ENCODE results near the gene RBM12.
"Not testable (repeated sequence)": the region's sequence is repeated elsewhere in the genome, so short reads cannot be mapped to it uniquely, and the experiment has no call there.

The RBM12 gene, protein sequence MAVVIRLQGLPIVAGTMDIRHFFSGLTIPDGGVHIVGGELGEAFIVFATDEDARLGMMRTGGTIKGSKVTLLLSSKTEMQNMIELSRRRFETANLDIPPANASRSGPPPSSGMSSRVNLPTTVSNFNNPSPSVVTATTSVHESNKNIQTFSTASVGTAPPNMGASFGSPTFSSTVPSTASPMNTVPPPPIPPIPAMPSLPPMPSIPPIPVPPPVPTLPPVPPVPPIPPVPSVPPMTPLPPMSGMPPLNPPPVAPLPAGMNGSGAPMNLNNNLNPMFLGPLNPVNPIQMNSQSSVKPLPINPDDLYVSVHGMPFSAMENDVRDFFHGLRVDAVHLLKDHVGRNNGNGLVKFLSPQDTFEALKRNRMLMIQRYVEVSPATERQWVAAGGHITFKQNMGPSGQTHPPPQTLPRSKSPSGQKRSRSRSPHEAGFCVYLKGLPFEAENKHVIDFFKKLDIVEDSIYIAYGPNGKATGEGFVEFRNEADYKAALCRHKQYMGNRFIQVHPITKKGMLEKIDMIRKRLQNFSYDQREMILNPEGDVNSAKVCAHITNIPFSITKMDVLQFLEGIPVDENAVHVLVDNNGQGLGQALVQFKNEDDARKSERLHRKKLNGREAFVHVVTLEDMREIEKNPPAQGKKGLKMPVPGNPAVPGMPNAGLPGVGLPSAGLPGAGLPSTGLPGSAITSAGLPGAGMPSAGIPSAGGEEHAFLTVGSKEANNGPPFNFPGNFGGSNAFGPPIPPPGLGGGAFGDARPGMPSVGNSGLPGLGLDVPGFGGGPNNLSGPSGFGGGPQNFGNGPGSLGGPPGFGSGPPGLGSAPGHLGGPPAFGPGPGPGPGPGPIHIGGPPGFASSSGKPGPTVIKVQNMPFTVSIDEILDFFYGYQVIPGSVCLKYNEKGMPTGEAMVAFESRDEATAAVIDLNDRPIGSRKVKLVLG

DNA sequence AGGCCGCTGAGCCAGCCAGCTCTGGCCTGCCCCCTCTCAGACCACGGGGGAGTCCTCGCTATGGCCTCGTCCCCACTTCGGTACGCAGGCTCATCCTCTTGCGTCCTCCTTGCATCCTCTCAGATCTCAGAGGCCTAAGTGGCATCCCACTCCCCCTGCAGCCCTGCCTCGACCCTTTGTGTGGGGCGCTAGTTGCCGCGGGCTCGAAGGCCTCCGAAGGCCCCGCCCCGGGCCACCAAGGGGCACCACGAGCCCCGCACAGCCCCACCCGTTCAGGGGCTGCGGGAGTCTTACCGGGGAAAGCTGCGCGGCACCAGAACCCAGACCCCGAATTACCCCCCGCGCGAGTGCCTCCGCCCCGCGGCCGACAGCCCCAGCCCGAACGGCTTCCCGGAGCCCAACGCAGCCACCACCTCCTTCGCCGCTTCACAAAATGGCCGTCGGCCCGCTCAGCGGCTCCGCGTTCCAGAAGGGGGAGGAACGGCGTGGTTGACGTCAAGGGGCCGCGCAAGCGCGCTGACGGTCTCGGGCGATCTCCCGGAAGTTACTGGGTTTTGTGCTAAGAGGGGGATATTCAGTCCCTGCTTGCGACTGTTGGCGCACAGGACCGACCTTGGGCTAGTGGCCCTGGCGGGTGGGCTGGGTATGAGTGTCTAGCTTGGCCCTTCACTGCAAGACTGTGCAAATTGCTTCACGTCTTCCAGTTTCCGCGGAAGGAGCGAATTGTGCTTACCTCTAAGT lies at the start of gene RBM12, which contains the start of gene CPNE1:
Gene RBM12 (minus strand): TSS at position 435 of the 741 bp plus-strand sequence. CDS start 9,578 bp downstream, outside the sequence.
Gene CPNE1 (minus strand): TSS at position 435 of the 741 bp plus-strand sequence. CDS start 31,977 bp downstream, outside the sequence.
- DNase-seq: peak; percentile 15 to 71

DNA sequence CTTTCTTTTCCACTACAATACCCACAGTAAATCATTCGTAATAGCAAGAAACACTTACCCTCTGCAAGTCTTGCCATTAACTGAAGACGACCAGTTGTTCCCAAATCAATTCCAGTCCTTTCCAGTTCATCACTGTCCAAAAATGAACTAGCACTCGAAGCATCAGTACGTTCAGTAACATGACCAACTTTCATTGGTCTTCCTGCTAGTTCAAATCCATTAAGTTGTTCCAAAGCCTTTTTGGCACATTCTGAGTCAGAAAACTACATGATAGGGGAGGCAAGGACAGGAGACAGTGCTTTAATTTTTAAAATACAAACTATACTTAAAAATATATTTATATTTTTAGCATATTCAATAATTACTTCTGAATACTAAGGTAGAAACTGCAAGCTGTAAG lies 49.4 kb upstream of the RBM12 start:
- DNase-seq: no peak

DNA sequence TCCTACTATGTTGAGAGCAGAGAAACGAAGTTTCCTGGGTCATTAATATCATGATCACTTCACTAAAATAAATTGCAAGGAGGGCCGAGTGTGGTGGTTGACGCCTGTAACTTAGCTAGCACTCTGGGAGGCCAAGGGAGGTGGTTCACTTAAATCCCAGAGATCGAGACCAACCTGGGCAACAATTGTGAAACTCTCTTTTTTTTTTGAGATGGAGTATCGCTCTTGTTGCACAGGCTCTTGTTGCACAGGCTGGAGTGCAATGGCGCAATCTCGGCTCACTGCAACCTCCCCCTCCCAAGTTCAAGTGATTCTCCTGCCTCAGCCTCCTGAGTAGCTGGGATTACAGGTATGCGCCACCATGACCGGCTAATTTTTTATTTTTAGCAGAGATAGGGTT lies 48.4 kb upstream of the RBM12 start:
- not testable (repeated sequence) for DNase-seq

DNA sequence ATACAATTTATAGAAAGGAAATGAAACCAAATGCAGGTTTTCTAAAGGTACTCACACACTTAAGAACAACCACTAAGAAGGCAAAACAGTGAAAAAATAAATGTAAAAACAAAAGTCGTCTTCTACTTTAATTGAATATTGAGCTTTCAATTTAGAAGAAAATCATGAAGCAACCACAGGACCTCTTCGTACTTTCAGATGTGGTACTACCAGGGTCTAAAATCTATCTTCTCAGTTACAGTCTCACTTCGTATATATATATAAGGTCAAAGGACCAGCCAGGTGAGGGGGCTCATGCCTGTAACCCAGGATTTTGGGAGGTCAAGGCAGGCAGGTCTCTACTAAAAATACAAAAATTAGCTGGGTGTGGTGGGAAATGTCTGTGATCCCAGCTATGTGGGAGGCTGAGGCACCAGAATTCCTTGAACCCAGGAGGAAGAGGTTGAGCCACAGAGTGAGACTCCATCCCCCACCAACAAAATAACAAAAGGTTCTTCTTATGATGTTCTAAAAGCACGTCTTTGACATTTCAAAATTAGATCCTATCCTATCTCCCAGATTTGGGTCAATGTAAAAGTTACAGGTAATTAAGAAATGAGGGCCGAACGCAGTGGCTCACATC lies 47.0 kb upstream of the RBM12 start:
- DNase-seq: no peak

DNA sequence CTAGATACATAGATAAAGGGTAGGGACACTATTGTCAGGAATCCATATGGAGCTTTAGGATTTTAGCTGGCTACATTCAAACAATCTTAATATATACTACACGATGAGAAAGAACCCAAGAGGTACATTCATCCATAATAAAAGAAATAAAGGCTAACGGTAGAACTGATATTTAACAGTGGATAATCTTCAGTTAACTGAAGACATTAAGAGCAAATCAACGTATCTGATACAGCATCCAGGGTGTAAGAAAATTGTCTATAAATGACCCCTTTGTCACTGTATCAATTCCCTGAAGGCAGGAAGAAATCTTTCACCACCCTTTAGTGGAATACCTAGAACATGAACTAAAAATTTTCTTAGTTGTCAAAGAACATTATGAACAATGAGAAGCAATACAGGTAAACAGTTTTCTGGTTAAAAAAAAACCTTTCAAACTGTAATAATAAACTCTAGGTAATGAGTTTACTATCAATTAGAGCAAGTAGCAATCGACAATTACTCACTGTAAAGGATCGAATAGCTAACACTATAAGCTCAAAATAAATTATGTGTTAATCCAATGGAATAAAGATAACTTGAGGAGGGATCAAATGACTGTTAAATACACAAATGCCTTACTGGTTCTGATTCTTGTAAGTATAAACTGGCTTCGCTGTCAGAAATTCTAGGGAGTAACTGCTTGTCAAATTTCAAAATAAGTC lies 46.3 kb upstream of the RBM12 start:
- DNase-seq: no peak

DNA sequence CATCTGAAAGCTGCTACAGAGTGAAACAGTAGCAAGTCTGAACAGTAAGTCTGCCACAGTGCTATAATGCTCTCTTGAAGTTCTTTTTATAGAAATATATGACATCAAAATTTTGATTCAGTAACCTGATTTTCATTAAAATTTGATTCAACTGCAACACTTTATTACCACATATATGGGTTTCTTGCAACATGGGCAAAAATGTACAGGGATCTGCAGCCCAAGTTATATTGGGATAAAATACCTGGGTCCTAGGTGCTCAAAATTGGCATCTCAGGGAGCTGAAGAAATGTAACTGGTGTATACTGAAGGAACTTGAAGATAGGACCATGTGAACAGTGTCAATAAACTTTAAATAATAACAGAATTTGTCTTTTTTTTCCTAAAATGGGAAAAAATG lies 45.3 kb upstream of the RBM12 start:
- no peak for DNase-seq

DNA sequence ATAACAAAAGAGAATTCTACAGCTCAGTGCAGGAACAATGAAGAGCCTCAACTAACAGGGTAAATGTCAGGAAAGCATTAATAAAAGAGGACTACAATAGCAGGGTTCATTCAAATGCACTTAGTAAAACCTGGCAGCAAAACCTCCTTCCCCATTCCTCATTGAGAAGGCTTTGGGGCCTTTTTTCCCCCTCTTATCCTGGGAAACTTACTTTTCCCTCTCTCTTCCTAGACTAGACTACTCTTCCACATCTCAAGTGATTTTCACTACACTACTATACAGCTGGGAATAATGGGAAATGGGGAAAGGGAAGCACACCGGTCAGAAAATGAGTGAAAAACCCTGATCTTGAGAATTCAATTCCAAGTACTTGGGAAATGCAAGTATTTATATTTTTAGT lies 44.6 kb upstream of the RBM12 start:
- no peak for DNase-seq

DNA sequence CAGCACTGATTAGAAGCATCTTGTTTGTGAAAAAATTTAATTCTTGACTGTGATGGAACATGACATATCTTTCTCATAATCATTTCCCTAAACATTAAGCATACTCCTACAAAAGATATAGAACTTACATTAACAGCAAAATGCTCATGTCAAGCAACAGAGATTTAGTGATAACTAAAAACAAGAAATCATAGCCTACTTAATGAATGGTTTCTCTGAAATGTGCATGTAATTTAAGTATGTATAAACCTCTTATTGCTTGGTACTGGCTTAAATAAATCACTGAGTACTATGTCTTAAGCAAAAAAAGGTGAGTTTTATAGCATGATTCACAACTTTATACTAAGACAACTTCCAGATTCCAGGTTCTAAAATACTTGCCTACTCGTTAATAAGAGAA lies 43.8 kb upstream of the RBM12 start:
- no peak for DNase-seq

DNA sequence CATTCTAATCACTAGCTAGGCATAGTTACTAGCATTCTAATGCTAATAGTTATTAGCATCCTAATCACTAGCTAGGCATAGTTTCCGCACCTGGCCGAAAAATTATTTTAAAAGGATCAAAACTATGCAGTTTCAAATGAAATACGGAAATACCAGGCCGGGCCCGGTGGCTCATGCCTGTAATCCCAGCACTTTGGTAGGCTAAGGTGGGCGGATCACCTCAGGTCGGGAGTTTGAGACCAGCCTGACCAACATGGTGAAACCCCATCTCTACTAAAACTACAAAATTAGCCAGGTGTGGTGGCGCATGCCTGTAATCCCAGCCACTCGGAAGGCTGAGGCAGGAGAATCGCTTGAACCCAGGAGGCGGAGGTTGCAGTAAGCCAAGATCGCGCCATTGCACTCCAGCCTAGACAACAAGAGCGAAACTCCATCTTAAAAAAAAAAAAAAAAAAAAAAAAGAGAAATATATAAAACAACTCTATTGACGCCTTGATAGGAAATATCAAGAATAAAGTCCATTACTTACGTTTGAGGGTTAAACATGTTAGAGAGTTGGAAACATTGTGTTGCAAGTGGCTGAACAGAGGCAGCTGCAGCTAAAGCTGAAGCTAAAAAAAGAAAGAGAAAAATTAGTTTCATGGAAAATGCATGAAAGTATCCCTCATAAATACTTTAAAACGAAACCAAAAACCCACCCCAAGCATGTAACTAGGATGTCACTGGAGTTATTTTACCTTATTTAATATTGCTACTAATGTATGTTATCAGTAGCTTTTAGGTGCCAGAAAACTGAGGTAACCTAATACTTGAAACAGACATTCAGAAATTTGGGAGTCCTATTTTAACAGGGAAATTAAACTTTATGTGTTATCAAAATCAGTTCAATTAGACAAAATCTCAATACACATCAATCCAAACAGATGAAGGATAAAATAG lies 42.2 kb upstream of the RBM12 start:
- DNase-seq: not testable (repeated sequence)

DNA sequence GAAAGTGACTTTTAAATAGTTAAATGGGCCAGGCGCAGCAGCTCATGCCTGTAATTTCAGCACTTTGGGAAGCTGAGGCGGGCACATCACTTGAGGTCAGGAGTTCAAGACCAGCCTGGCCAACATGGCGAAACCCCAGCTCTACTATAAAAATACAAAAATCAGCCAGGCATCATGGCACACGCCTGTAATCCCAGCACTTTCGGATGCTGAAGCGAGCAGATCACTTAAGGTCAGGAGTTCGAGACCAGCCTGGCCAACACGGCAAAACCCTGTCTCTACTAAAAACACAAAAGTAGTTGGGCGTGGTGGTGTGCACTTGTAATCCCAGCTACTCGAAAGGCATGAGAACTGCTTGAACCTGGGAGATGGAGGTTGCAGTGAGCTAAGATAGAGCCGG lies 41.2 kb upstream of the RBM12 start:
- not testable (repeated sequence) for DNase-seq

DNA sequence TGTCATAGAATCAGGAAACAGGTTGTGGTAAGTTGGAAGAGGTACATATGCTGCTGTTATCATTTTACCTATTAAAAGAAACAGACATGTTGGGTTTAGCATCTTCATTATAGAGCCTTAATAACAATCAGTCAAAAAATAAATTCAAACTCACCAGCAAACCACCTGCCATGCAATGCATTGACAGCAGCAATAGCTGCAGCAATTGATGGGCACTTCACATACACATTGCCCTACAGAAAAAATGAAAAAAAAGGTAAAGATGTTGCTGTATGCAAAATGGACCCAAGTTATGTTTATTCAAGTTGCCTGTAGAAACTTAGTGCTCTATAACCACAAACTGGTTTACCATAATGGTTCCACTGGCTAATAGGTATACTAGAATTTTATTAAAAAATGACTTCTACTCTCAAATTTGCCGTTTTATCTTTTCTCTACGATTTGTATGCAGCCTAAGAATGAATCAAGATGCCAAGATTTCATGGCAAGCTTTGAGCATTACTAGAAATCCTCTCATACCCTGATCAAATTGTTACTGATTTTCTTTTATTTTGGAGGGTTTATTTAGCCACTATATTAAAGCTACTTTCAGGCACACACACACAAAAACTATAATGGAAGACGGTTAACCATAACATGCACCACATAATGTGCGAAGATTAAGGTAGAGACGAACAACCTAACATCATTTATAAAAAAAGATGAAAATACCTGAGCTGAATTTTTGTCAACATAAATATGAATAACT lies 40.0 kb upstream of the RBM12 start:
- no peak for DNase-seq

DNA sequence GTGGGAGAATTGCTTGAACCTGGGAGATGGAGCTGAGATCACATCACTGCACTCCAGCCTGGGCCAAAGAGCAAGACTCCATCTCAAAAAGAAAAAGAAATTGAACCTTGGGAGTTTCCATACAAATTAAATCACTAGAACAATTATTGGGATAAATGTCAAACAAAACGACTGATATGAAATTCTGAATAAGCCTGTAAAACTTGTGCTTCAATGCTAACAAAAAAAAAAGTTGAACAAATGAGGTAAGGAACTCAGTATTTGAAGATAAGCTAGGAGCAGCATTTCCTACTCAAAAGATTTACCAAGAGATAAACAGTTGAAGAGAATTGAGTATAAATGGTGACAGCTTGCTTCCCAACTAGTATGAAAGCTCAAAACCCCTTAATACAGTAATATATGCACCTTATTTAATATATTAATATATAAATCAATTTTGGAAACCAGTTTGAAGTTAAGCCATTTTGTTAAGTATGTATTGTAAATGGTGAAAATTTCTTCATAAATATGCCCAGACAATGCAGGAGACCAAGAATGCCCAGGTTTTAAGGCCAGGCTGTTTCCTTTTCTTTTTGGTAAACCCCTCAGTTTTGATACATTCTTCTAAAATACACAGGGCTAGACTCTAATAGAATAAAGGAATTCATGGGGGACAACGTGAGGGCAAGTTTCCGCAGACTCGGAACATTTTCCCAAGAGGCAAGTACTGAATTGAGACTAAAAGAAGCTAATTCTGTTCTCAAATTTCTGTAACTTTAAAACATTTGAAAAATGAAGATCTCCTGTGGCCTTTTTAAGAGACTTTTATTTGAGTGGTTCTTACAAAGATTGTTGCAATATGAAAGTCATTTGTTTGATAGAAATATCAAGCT lies 38.4 kb upstream of the RBM12 start:
- no peak for DNase-seq

DNA sequence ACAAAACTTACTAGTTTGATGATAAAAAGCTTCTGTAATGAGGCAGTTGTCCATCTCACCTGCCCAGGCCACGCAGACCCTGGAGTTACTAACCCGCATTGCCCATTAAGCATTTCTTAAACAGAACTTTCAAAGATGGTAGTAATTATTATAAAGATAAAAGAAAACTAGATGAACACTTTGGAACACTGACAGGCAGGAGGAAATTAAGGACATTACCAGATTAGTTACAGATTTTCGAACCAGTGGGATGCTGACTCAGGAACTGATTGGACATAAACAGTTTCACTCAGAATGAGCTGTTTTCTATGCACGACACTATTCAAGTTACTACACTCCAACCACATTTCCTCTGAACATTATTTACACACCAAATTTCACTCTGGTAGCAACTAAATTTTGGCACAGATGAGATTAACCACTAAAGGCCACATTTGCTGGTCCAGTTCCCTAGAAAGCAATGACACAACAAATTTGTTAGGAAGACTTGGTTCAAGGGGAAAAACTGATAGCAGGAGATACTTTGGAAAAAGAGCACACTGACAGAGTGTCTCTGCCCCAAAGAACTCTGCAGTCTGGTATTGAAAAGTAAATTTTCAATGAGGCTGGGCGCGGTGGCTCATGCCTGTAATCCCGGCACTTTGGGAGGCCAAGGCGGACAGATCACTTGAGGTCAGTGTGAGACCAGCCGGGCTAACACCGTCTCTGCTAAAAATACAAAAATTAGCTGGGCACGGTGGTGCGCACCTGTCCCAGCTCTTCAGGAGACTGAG lies 37.5 kb upstream of the RBM12 start:
- no peak for DNase-seq

DNA sequence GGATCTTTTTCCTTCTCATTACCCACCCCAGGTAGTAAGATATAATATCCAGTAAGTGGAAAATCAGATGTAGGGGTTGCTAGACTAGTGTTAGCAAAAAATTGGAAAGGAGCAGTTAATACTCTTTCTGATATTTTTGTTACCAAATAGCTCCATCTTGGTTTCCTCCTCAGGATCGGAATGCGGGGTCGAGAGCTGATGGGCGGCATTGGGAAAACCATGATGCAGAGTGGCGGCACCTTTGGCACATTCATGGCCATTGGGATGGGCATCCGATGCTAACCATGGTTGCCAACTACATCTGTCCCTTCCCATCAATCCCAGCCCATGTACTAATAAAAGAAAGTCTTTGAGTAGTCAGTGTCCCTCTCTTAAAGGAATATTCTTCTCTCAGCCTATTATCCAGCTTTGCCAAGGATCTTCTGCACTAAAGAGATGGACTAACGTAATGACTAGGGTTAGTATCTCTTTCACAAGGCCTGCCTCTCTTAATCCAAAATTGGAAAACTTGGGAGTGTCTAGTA lies 36.0 kb upstream of the RBM12 start:
- no peak for DNase-seq

DNA sequence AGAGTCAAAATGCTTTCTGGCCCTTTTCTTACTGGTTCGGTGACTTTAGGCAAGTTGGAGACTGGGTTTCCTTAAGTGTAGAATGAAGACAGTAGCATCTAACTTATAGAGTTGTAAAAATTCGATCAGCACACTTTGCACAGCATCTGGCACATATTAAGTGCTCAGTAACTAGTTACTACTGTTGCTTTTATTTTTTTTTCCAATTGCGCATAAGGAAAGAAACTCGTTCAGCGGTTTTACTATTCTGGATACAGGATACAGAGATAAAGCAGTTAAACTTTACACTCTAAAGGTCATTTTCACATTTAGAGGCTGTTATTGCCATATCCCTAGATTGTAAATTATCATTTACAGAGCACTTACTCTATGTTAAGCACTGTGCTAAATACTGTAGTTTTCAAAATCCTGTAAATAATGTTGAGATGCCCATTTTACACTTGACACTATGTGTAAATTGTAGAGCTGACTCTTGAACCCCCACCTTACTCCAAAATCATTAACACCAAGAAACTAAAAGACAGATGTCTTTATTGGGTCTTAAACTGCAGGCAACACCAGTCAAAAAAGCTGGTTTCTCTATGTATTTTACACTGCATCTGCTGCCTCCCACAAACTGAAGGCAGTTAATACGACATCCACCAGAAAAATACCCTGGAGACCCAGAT lies 35.4 kb upstream of the RBM12 start:
- no peak for DNase-seq

DNA sequence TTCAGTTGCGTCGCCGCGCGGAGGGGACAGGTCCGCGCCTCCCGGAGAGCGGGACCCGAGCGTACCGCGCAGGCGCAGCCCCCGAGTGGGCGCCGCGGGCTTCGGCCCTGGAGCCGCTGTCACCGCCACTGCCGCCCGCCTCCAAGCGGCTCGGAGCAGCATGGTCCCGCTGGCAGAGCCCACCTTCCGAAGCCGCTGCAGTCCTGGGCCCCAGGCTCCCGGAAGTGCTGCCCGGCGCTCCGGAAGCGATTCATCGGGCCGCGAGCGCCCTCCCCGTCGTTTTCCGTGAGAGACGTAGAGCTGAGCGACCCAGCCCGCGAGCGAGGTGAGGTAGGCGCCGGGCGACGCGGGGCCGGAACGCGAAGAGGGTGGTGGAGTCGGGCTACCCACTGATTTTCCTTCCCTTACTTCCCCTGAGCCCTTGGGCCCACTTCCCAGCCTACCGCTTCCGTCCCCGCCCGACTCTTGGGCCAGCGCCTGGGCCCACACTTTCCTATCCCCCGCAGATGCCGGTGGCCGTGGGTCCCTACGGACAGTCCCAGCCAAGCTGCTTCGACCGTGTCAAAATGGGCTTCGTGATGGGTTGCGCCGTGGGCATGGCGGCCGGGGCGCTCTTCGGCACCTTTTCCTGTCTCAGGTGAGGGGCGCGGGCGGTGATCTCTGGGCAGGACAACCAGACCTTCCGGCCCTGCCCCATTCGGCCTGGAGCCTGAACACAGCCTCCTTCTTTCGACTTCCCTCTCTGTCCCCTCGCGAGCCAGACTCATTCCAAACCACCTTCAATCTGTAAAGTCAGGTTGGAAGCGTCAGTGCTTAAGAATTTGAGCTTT lies 34.6 kb upstream of the RBM12 start, which contains the start of the genes NFS1 and ROMO1:
Gene NFS1 (minus strand): TSS at position 226 of the 830 bp plus-strand sequence. CDS start 64 bp downstream, at position 162.
Gene ROMO1 (plus strand): TSS at position 279 of the 830 bp plus-strand sequence. CDS start 228 bp downstream, at position 507.
- peak in 1 of 2 experiments; percentile 47 for DNase-seq
